HepG2 (cell line): ENCODE data around the gene UBE2O. TPM values are rescaled to one million over a fixed set of nuclear protein-coding genes. Genes with fewer than 3 reads are reported as not detected.

Experiments
- AKAP8 ChIP-seq: sonication (generic); formaldehyde crosslinking; IDR thresholded peaks from 2 replicates; pipeline ENCODE4 v1.5.1; 2020; ENCODE audit warnings: mild to moderate bottlenecking, missing genetic modification reagents
- BCLAF1 ChIP-seq: fragments of 450-650 bp; IDR thresholded peaks from 2 replicates; pipeline ENCODE4 v1.6.1; 2017; ENCODE audit warnings: mild to moderate bottlenecking
- CSRNP1 ChIP-seq: sonication (generic); formaldehyde crosslinking; IDR thresholded peaks from 2 replicates; pipeline ENCODE4 v1.8.1; 2023; ENCODE audit warnings: mild to moderate bottlenecking, missing genetic modification reagents
- DNMT3B ChIP-seq: conservative IDR thresholded peaks from 2 replicates; pipeline ENCODE4 v1.6.1; 2016; ENCODE audit warnings: missing biosample characterization, control low read depth
- ERF ChIP-seq: IDR thresholded peaks from 2 replicates; pipeline ENCODE4 v1.6.1; 2018; ENCODE audit warnings: missing biosample characterization, missing genetic modification reagents
- GATAD1 ChIP-seq: IDR thresholded peaks from 2 replicates; pipeline ENCODE4 v1.6.1; 2016; ENCODE audit warnings: missing genetic modification reagents, missing compliant biosample characterization
- GLI4 ChIP-seq: sonication (generic); formaldehyde crosslinking; IDR thresholded peaks from 2 replicates; pipeline ENCODE4 v1.5.1; 2020; ENCODE audit warnings: missing genetic modification reagents, mild to moderate bottlenecking, moderate library complexity, borderline replicate concordance
- ISL2 ChIP-seq: sonication (generic); formaldehyde crosslinking; IDR thresholded peaks from 2 replicates; pipeline ENCODE4 v1.5.0; 2020; ENCODE audit warnings: missing genetic modification reagents
- MLLT10 ChIP-seq: sonication (generic); formaldehyde crosslinking; IDR thresholded peaks from 2 replicates; pipeline ENCODE4 v1.4.0; 2020; ENCODE audit warnings: missing genetic modification reagents
- NFE2L2 ChIP-seq: fragments of 150-350 bp; IDR thresholded peaks from 2 replicates; pipeline ENCODE4 v1.6.1; 2014; ENCODE audit warnings: low read length
- NR2F2 ChIP-seq: IDR thresholded peaks from 2 replicates; pipeline ENCODE4 v1.6.1; 2012; ENCODE audit warnings: low read depth, inconsistent platforms, borderline replicate concordance
- REL ChIP-seq: sonication (generic); formaldehyde crosslinking; conservative IDR thresholded peaks from 2 replicates; pipeline ENCODE4 v1.8.0; 2022; ENCODE audit warnings: mild to moderate bottlenecking, missing genetic modification reagents, moderate library complexity
- SALL1 ChIP-seq: sonication (generic); formaldehyde crosslinking; IDR thresholded peaks from 2 replicates; pipeline ENCODE4 v1.8.0; 2022; ENCODE audit warnings: mild to moderate bottlenecking, missing genetic modification reagents
- TCF7 ChIP-seq: sonication (generic); IDR thresholded peaks from 2 replicates; pipeline ENCODE4 v1.6.1; 2016; ENCODE audit warnings: antibody characterized with exemption, low read depth
- XRCC5 ChIP-seq: fragments of 200-400 bp; formaldehyde crosslinking; optimal IDR thresholded peaks from 2 replicates; pipeline ENCODE3; 2017; ENCODE audit warnings: mild to moderate bottlenecking, low read length
- ZBTB7A ChIP-seq: sonication (generic); formaldehyde crosslinking; IDR thresholded peaks from 2 replicates; pipeline ENCODE4 v1.8.0; 2022; ENCODE audit warnings: mild to moderate bottlenecking, missing genetic modification reagents
- ZFP36 ChIP-seq: fragments of 150-350 bp; IDR thresholded peaks from 2 replicates; pipeline ENCODE4 v1.6.1; 2018; ENCODE audit warnings: borderline replicate concordance, low read length, low read depth; ENCODE audit not compliant: partially characterized antibody
- ZNF230 ChIP-seq: sonication (generic); formaldehyde crosslinking; IDR thresholded peaks from 2 replicates; pipeline ENCODE4 v1.4.0; 2020; ENCODE audit warnings: mild to moderate bottlenecking, missing genetic modification reagents
- ZNF30 ChIP-seq: sonication (generic); formaldehyde crosslinking; IDR thresholded peaks from 2 replicates; pipeline ENCODE4 v1.5.0; 2020; ENCODE audit warnings: mild to moderate bottlenecking, missing genetic modification reagents
- ZNF510 ChIP-seq: sonication (generic); formaldehyde crosslinking; IDR thresholded peaks from 2 replicates; pipeline ENCODE4 v1.4.0; 2020; ENCODE audit warnings: low read depth, mild to moderate bottlenecking, missing genetic modification reagents
- ZNF619 ChIP-seq: sonication (generic); formaldehyde crosslinking; IDR thresholded peaks from 2 replicates; pipeline ENCODE4 v1.4.0; 2020; ENCODE audit warnings: mild to moderate bottlenecking, missing genetic modification reagents
- ZNF780A ChIP-seq: sonication (generic); formaldehyde crosslinking; IDR thresholded peaks from 2 replicates; pipeline ENCODE4 v1.8.0; 2022; ENCODE audit warnings: mild to moderate bottlenecking, missing genetic modification reagents, moderate library complexity
- ZNF792 ChIP-seq: IDR thresholded peaks from 2 replicates; pipeline ENCODE4 v1.6.1; 2016
- ZSCAN25 ChIP-seq: sonication (generic); formaldehyde crosslinking; IDR thresholded peaks from 2 replicates; pipeline ENCODE4 v1.8.0; 2022; ENCODE audit warnings: mild to moderate bottlenecking, missing genetic modification reagents
- polyA plus RNA-seq, 8 experiments: library from polyadenylated mRNA; depleted of rRNA in 3 of 8; stranded (reverse) in 7 of 8; unstranded in 1 of 8; fragments of >200 nt; fragmentation: Illumina TruSeq in 4 of 8; extraction: Trizol in 4 of 8; gene quantifications; 2 replicates each; pipeline versions ENCODE4 v1.2.1 to v1.2.3, GENCODE V29; 2011 to 2016; ENCODE audit warnings: low read depth in 4 of 8, missing spikeins in 1 of 8, mixed read lengths in 1 of 8; ENCODE audit not compliant: insufficient read depth in 1 of 8
- total RNA-seq, 5 experiments: library from RNA; depleted of rRNA; stranded (reverse); fragments of >200 nt; fragmentation: Illumina TruSeq; extraction: Trizol; gene quantifications; 2 replicates each; pipeline ENCODE4 v1.2.3, GENCODE V29; 2016; ENCODE audit warnings: low read depth in 1 of 5
- TF ChIP-seq, protein P1 (sequence below): sonication (generic); formaldehyde crosslinking; IDR thresholded peaks from 2 replicates; pipeline ENCODE4 v1.8.0; 2022; ENCODE audit warnings: missing genetic modification reagents, low read depth, mild to moderate bottlenecking, borderline replicate concordance

Gene UBE2O
- total and polyA plus RNA-seq, 2 of the 13 experiments (the other 11 are each of a cell fraction or from before 2014, with no cell fraction given): 21.5 to 23.5 TPM

DNA sequence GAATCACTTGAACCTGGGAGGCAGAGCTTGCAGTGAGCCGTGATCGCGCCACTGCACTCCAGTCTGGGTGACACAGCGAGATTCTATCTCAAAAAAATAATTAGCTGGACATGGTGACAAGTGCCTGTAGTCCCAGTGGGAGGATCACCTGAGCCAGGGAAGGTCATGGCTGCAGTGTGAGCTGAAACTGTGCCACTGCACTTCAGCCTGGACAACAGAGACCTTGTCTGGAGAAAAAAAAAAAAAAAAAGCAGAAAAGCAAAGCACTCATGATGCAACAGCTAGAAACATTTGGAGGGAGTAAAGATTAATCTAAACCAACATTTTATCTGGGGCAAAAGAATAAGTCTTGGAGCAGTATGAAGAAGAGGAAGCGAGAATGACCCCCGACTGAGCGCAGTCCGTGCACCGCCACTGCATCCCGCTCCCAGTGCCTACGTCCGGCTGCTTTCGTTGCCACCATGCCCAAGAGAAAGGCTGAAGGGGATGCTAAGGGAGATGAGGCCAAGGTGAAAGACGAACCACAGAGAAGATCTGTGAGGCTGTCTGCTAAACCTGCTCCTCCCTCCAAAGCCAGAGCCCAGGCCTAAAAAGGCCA lies 107.5 kb downstream of the UBE2O start (continued):
- TF ChIP-seq BCLAF1: no peak
- no peak for TF ChIP-seq REL (CRISPR knock-in tag)
- TF ChIP-seq GATAD1: no peak
- no peak for TF ChIP-seq ZNF30 (CRISPR knock-in tag)
- TF ChIP-seq, protein P1, sequence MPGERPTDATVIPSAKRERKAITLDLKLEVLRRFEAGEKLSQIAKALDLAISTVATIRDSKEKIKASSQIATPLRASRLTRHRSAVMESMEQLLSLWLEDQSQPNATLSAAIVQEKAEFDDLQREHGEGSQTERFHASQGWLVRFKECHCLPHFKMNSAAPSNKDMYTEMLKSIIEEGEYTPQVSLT: no peak
- TF ChIP-seq ZNF619 (CRISPR knock-in tag): no peak
- no peak for TF ChIP-seq XRCC5
- no peak for TF ChIP-seq CSRNP1 (CRISPR knock-in tag)
- TF ChIP-seq TCF7: no peak
- TF ChIP-seq ZBTB7A (CRISPR knock-in tag): no peak
- TF ChIP-seq GLI4 (CRISPR knock-in tag): no peak
- no peak for TF ChIP-seq AKAP8 (CRISPR knock-in tag)
- TF ChIP-seq SALL1 (CRISPR knock-in tag): peak; percentile 37; the same call in 1 of the 2 replicates
- no peak for TF ChIP-seq DNMT3B
- TF ChIP-seq ERF (CRISPR knock-in tag): peak; percentile 38; the same call in 1 of the 2 replicates
- TF ChIP-seq ZNF230 (CRISPR knock-in tag): no peak
- no peak for TF ChIP-seq ZSCAN25 (CRISPR knock-in tag)
- TF ChIP-seq ZNF792 (CRISPR knock-in tag): no peak
- TF ChIP-seq ZFP36: no peak
- TF ChIP-seq MLLT10 (CRISPR knock-in tag): no peak
- TF ChIP-seq ISL2 (CRISPR knock-in tag): 0 out of 2 replicates have a peak, but pooled peaks have one; percentile 39
- no peak for TF ChIP-seq ZNF510 (CRISPR knock-in tag)
- TF ChIP-seq NFE2L2: no peak
- TF ChIP-seq NR2F2: no peak
- no peak for TF ChIP-seq ZNF780A (CRISPR knock-in tag)
